SK-N-SH (cell line): ENCODE results near the gene RBM44. TPM values are rescaled to one million over a fixed set of nuclear protein-coding genes. Genes with fewer than 3 reads are reported as not detected.

Experiments
- CTCF ChIA-PET: fragments of 300-600, 350-600 bp; formaldehyde crosslinking; extraction: SDS; loops from one replicate; lab custom pipeline; 2021; lab: Yijun Ruan, JAX
- POLR2A ChIA-PET: fragments of 350-600 bp; sonication (Branson Sonifier 250); formaldehyde crosslinking; extraction: SDS; loops from one replicate; lab custom pipeline; 2020; ENCODE audit warnings: antibody characterized with exemption, inconsistent platforms; lab: Yijun Ruan, JAX
- DNase-seq: peaks from one replicate; pipeline ENCODE4 v3.0.0; 2012
- H2AFZ ChIP-seq: fragments of 200-600 bp; sonication (generic); 2 replicates; pipeline ENCODE4 v1.8.1; 2016; ENCODE audit warnings: antibody characterized with exemption, mild to moderate bottlenecking, low read depth
- H3F3A ChIP-seq: fragments of 200-600 bp; sonication (generic); replicated peaks from 2 replicates; pipeline ENCODE3; 2016; ENCODE audit warnings: antibody characterized with exemption, mild to moderate bottlenecking; ENCODE audit not compliant: insufficient read depth
- H3K27ac ChIP-seq, 2 experiments: fragments of 200-500 bp in 1 of 2; fragments of 200-600 bp in 1 of 2; sonication (Bioruptor generic) in 1 of 2; sonication (generic), shearing (Covaris generic) in 1 of 2; 2 replicates each; pipeline versions ENCODE4 v1.5.1 to v1.6.1; 2014 to 2016; ENCODE audit warnings: low read depth in 2 of 2, inconsistent platforms in 1 of 2, low read length in 1 of 2, mild to moderate bottlenecking in 1 of 2, mixed read lengths in 1 of 2
- H3K27me3 ChIP-seq: fragments of 200-600 bp; sonication (generic), shearing (Covaris generic); 2 replicates; pipeline ENCODE4 v1.6.1; 2016; ENCODE audit warnings: mixed run types; ENCODE audit not compliant: insufficient read depth
- H3K36me3 ChIP-seq, 2 experiments: fragments of 200-500 bp in 1 of 2; fragments of 200-600 bp in 1 of 2; sonication (Bioruptor generic) in 1 of 2; sonication (generic) in 1 of 2; replicated peaks in 1 of 2; 2 replicates each; pipeline versions ENCODE3 to v1.5.1; 2014 to 2016; ENCODE audit warnings: low read length in 1 of 2, mild to moderate bottlenecking in 1 of 2; ENCODE audit not compliant: insufficient read depth in 2 of 2, control insufficient read depth in 1 of 2
- H3K4me1 ChIP-seq, 2 experiments: fragments of 200-500 bp in 1 of 2; fragments of 200-600 bp in 1 of 2; sonication (Bioruptor generic) in 1 of 2; sonication (generic), shearing (Covaris generic) in 1 of 2; 2 replicates each; pipeline versions ENCODE4 v1.5.1 to v1.6.1; 2014 to 2016; ENCODE audit warnings: low read depth in 1 of 2, low read length in 1 of 2, mixed run types in 1 of 2; ENCODE audit not compliant: insufficient read depth in 2 of 2, control insufficient read depth in 1 of 2
- H3K4me2 ChIP-seq: fragments of 200-600 bp; sonication (generic), shearing (Covaris generic); 2 replicates; pipeline ENCODE4 v1.6.1; 2017; ENCODE audit warnings: mixed run types
- H3K4me3 ChIP-seq, 2 experiments: fragments of 200-500 bp in 1 of 2; fragments of 200-600 bp in 1 of 2; sonication (Bioruptor generic) in 1 of 2; sonication (generic), shearing (Covaris generic) in 1 of 2; 2 replicates each; pipeline versions ENCODE4 v1.5.1 to v1.8.1; 2014 to 2016; ENCODE audit warnings: low read depth in 2 of 2, inconsistent platforms in 1 of 2, low read length in 1 of 2, mild to moderate bottlenecking in 1 of 2, mixed read lengths in 1 of 2, moderate library complexity in 1 of 2
- H3K79me2 ChIP-seq: fragments of 200-600 bp; sonication (generic); 2 replicates; pipeline ENCODE4 v1.8.1; 2017; ENCODE audit warnings: mild to moderate bottlenecking; ENCODE audit not compliant: insufficient read depth
- H3K9ac ChIP-seq: fragments of 200-600 bp; sonication (generic); 2 replicates; pipeline ENCODE4 v1.6.1; 2017; ENCODE audit warnings: mixed run types
- H3K9me2 ChIP-seq: fragments of 200-600 bp; sonication (generic); 2 replicates; pipeline ENCODE4 v1.6.1; 2017; ENCODE audit warnings: mixed run types
- H3K9me3 ChIP-seq: fragments of 200-600 bp; sonication (generic); 2 replicates; pipeline ENCODE4 v1.6.1; 2017; ENCODE audit warnings: mixed run types, mild to moderate bottlenecking, moderate library complexity
- H4K20me1 ChIP-seq: fragments of 200-600 bp; sonication (generic); 2 replicates; pipeline ENCODE4 v1.6.1; 2017; ENCODE audit warnings: mild to moderate bottlenecking, mixed run types; ENCODE audit not compliant: insufficient read depth
- ELF1 ChIP-seq: IDR thresholded peaks from 2 replicates; pipeline ENCODE4 v1.4.0; 2012
- FOXJ3 ChIP-seq: sonication (generic); formaldehyde crosslinking; IDR thresholded peaks from 2 replicates; pipeline ENCODE4 v1.5.1; 2020; ENCODE audit warnings: mild to moderate bottlenecking, missing genetic modification reagents
- GATA2 ChIP-seq: sonication (generic); formaldehyde crosslinking; IDR thresholded peaks from 2 replicates; pipeline ENCODE4 v1.5.0; 2020; ENCODE audit warnings: mild to moderate bottlenecking, missing genetic modification reagents
- MEF2A ChIP-seq: IDR thresholded peaks from 2 replicates; pipeline ENCODE4 v1.4.0; 2012; ENCODE audit warnings: low read depth, borderline replicate concordance
- MXI1 ChIP-seq: IDR thresholded peaks from 2 replicates; pipeline ENCODE4 v1.6.1; 2012; ENCODE audit warnings: mild to moderate bottlenecking, low read depth, low read length, improper control_type of control experiment
- NRF1 ChIP-seq: IDR thresholded peaks from 2 replicates; pipeline ENCODE4 v1.6.1; 2012; ENCODE audit warnings: low read depth, mild to moderate bottlenecking, low read length
- RCOR1 ChIP-seq: fragments of 150-350 bp; IDR thresholded peaks from 2 replicates; pipeline ENCODE4 v1.6.1; 2017; ENCODE audit warnings: antibody characterized with exemption, low read length
- RFX5 ChIP-seq: IDR thresholded peaks from 2 replicates; pipeline ENCODE4 v1.6.1; 2012; ENCODE audit warnings: mild to moderate bottlenecking, improper control_type of control experiment, low read length
- SIN3A ChIP-seq: IDR thresholded peaks from 2 replicates; pipeline ENCODE4 v1.6.1; 2012; ENCODE audit warnings: low read depth, mild to moderate bottlenecking, low read length, moderate library complexity, borderline replicate concordance
- TAF1 ChIP-seq: IDR thresholded peaks from 2 replicates; pipeline ENCODE4 v1.6.1; 2012; ENCODE audit warnings: low read depth, mild to moderate bottlenecking, low read length, moderate library complexity, borderline replicate concordance
- TCF12 ChIP-seq: IDR thresholded peaks from 2 replicates; pipeline ENCODE4 v1.4.0; 2012
- WGBS: methylation state at CpG from one replicate; pipeline ENCODE4 v1.1.6; 2017; ENCODE audit warnings: low lambda C conversion rate; 5-methylcytosine and 5-hydroxymethylcytosine counted together
- polyA plus RNA-seq, 3 experiments: library from polyadenylated mRNA; depleted of rRNA; stranded (reverse); fragments of >200 nt; gene quantifications; 2 replicates each; pipeline ENCODE4 v1.2.3, GENCODE V29; 2012
- TF ChIP-seq, protein P1 (sequence below): fragments of 150-350 bp; IDR thresholded peaks from 2 replicates; pipeline ENCODE4 v1.6.1; 2017; ENCODE audit warnings: antibody characterized with exemption, low read length, low read depth, borderline replicate concordance
- TF ChIP-seq, protein P2 (sequence below): IDR thresholded peaks from 2 replicates; pipeline ENCODE4; 2012
- TF ChIP-seq, protein P3 (sequence below): IDR thresholded peaks from 2 replicates; pipeline ENCODE4 v1.4.0; 2012; ENCODE audit warnings: low read depth, borderline replicate concordance
- TF ChIP-seq, protein P4 (sequence below): IDR thresholded peaks from 2 replicates; pipeline ENCODE4 v1.4.0; 2012; ENCODE audit warnings: low read depth, borderline replicate concordance

Gene RBM44
- polyA plus RNA-seq, 1 of the 3 experiments (the other 2 are of a cell fraction), result 0.30 TPM

DNA sequence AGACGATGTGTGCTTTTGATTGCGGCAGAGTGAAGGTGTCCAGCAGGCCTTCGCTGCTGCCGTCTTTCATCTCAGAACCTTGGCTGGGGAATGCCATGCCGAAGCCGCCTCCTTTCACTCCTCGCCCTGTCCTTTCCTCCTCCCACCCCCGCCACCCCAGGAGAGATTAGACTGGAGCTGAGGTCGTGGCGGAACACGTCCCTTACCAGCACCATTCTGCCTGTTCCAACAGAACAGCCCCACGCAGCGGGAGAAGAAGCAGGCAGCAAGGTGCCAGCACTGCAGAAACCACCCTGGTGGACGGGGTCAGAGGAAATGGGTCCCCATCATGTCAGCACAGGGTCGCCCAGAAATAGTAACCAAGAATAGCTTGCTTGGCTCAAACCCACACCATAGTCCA lies 24.8 kb upstream of the RBM44 start:
- no peak overlapping the region for H3K4me3 ChIP-seq
- H2AFZ ChIP-seq, result no peak overlapping the region
- H4K20me1 ChIP-seq, result 0 out of 2 replicates have a peak, but pooled peaks cover 3% of the 10 kb centered on the region
- no peaks in the 10 kb centered on the region for H3K79me2 ChIP-seq
- ChIA-PET POLR2A (no interaction called here), CTCF (interaction anchor here (0.9 to 5.1 kb wide), 15 partner anchors 9 to 261 kb away, joined by 3 to 46 read pairs (median 5); no protein-coding TSS in a partner anchor)
- no peaks in the 10 kb centered on the region for H3K27me3 ChIP-seq
- WGBS, result 97% methylated on average over 15 of the region's 15 CpGs
- DNase-seq, result no peak
- no peaks in the 10 kb centered on the region for H3K9me3 ChIP-seq
- H3K4me1 ChIP-seq, result no peaks in the 10 kb centered on the region; a peak in 1 of 4 replicates
- H3K9ac ChIP-seq, result no peak overlapping the region
- no peaks in the 10 kb centered on the region for H3F3A ChIP-seq
- H3K36me3 ChIP-seq, result peaks cover 58 to 76% of the 10 kb centered on the region in 2 experiments
- no peak overlapping the region for H3K27ac ChIP-seq
- TF ChIP-seq GATA2 (CRISPR knock-in tag) (no peak), MEF2A (no peak), MXI1 (no peak), RCOR1 (no peak), NRF1 (no peak), FOXJ3 (CRISPR knock-in tag) (no peak), RFX5 (no peak), TCF12 (no peak), TAF1 (no peak), ELF1 (no peak), SIN3A (no peak)
- TF ChIP-seq, protein P1, sequence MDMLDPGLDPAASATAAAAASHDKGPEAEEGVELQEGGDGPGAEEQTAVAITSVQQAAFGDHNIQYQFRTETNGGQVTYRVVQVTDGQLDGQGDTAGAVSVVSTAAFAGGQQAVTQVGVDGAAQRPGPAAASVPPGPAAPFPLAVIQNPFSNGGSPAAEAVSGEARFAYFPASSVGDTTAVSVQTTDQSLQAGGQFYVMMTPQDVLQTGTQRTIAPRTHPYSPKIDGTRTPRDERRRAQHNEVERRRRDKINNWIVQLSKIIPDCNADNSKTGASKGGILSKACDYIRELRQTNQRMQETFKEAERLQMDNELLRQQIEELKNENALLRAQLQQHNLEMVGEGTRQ, result no peak
- TF ChIP-seq, protein P2, sequence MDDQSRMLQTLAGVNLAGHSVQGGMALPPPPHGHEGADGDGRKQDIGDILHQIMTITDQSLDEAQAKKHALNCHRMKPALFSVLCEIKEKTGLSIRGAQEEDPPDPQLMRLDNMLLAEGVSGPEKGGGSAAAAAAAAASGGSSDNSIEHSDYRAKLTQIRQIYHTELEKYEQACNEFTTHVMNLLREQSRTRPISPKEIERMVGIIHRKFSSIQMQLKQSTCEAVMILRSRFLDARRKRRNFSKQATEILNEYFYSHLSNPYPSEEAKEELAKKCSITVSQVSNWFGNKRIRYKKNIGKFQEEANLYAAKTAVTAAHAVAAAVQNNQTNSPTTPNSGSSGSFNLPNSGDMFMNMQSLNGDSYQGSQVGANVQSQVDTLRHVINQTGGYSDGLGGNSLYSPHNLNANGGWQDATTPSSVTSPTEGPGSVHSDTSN, result no peak
- TF ChIP-seq, protein P3, sequence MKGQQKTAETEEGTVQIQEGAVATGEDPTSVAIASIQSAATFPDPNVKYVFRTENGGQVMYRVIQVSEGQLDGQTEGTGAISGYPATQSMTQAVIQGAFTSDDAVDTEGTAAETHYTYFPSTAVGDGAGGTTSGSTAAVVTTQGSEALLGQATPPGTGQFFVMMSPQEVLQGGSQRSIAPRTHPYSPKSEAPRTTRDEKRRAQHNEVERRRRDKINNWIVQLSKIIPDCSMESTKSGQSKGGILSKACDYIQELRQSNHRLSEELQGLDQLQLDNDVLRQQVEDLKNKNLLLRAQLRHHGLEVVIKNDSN, result no peak
- TF ChIP-seq, protein P4, sequence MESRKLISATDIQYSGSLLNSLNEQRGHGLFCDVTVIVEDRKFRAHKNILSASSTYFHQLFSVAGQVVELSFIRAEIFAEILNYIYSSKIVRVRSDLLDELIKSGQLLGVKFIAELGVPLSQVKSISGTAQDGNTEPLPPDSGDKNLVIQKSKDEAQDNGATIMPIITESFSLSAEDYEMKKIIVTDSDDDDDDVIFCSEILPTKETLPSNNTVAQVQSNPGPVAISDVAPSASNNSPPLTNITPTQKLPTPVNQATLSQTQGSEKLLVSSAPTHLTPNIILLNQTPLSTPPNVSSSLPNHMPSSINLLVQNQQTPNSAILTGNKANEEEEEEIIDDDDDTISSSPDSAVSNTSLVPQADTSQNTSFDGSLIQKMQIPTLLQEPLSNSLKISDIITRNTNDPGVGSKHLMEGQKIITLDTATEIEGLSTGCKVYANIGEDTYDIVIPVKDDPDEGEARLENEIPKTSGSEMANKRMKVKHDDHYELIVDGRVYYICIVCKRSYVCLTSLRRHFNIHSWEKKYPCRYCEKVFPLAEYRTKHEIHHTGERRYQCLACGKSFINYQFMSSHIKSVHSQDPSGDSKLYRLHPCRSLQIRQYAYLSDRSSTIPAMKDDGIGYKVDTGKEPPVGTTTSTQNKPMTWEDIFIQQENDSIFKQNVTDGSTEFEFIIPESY, result no peak
- no peak overlapping the region for H3K4me2 ChIP-seq
- H3K9me2 ChIP-seq, result no peaks in the 10 kb centered on the region
